ENCODE data around the gene VKORC1.
"Not testable (repeated sequence)": the region's sequence is repeated elsewhere in the genome, so short reads cannot be mapped to it uniquely, and the experiment has no call there.

Gene VKORC1
- 6.3 to 8.9 reads per million in 2 experiments for total RNA-seq

DNA sequence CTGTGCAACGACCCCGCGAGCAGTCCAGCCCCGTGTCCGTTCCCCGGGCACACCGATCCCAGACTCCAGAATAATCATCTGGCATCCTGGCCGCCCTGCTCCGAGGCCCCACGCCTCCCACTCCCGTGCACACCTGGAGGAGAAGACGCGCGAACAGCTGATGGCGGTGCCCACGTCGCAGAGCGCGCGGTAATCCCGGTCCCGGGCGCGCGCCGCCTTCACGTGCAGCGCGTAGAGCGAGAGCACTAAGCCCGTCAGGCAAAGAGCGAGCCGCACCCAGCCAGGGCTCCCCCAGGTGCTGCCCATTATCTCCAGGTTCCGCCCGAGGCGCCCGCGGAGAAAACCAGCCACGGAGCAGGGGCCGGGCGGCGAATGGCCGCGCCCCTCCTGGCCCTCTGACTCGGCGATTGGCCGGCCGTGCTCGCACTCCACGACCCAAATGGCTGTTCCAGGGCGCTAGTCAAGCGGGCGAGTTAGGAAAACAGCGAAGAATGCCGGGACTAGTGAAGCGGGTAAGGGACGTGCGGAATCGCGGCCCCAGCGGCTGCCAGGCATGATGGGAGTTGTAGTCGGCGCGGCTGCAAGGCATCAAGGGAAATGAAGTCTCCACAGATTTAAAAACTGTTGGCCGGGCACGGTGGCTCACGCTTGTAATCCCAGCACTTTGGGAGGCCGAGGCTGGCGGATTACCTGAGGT, at the start of gene VKORC1:
Gene VKORC1 (minus strand): TSS at position 374 of the 697 bp plus-strand sequence. CDS start 68 bp downstream, at position 306.
- peak; percentile 77 for DNase-seq (ENCODE audit: low read depth)

DNA sequence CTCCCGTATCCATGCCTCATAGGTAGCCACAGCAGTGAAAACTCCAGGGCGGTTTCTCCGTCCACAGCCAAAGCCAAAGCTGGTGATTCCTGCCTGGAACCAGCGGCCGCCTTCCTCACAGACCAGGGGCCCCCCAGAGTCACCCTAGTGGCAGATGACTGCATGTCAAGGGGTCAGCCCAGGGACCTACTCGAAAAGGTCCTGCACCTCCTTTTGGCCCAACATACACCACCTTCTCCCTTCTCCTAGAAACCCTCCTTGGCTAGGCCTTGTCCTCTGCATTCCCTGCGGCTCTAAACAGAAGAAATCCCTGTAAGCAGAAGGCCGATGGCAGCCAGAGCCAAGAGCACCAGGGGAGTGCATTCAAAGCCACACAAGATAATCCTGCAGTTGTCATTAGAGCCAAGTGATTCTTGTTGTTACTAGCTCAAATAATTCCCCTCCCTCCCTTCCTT, 49.1 kb upstream of the VKORC1 start:
- DNase-seq (ENCODE audit: low read depth) = no peak

DNA sequence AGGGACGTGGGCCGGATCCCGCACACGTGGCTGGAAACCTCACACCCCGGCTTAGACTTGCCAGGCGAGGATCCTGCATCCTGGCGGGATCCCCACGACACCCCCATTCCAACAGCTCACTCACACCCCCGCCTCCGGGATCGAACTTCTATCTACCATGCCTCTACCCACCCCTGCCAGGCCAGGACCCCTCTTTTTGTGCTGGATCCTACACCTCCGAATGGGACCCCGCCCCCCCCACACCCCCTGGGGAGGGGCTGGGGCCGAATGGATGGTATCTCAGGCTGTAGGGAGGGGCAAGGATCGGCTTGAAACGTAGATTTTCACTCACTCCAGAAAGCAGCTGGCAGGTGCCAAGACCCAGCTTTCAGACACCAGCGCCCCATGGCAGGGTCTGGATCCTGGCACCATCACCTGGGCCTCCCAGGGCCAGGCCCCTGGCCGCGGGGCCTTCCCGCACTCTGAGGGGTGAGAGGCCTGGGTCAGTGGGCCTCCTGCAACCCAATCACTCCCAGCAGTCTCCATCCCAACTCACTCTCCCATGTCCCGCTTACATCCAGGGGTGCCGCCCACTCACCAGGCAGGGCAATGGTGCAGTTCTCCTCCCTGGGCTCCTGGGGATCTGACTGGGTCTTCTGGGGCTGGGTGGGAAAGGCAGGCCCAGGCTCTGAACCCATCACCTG, 48.6 kb upstream of the VKORC1 start:
- no peak for DNase-seq (ENCODE audit: low read depth)

DNA sequence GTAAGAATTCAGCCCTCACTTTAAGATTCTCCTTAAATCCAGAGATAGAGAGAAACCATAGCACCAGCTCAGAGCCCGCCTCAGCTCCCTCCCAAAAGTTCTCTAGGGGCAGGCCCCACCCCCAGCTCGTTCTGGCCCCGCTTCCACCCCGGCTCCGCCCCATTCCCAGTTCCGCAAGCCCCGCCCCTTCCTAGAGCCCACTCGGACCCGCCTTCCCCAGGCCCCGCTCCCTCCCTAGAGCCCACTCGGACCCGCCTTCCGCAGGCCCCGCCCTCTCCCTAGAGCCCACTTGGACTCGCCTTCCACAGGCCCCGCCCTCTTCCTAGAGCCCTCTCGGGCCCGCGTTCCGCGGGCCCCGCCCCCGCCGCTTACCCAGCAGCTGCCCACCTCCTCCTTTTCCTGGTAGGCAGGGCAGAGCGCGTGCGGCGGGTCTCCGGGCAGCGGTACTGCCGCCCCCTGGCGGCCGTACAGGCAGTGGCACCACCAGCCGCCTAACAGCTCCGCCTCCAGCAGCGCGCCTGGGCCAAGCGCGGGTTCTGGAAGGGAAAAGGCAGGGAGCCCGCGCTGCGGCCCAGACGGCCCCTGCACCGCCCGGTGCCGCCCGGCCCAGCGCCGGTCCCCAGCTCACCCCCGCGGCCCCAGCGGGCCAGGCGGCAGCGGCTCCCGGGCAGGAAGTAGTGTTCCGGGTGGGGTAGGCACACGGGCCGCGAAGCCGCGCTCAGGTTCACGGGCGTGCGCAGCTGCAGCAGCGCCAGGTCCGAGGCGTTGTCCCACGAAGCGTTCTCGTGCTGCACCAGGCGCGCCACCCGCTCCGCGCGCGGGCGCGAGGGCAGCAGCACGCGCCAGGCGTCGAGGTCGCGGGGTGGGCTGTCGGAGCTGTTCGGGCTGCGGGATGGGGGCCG, 47.8 kb upstream of the VKORC1 start:
- peak; percentile 90 for DNase-seq (ENCODE audit: low read depth)

DNA sequence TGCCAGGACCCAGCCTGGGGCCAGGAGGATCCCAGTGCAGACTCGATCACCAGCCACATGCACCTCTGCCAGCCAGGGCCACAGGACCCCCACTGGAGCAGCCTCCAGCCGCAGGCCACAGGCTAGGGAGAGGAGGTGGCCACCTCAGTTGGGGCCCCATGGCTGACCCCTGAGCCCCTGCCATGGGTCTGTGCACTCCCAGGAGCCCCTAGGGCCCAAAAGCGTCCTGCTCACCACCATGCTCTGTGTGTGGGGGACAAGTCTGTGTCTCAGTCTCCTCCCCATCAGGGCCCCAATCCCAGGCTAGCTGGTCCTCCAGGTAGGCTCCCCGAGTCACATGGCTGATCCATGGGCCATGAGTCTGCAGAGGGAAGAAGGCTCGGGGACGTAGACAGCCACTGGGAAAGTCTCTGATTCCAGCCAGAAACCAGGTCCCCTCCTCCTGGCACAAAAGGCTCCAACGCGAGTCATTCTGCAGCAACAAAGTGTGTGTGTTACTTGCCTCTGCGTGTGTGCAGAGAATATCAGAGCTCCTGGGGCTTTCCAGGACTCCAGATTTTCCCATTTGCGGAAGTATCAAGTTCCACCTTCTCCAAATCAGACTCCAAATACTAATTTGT, 47.0 kb upstream of the VKORC1 start:
- no peak for DNase-seq (ENCODE audit: low read depth)

DNA sequence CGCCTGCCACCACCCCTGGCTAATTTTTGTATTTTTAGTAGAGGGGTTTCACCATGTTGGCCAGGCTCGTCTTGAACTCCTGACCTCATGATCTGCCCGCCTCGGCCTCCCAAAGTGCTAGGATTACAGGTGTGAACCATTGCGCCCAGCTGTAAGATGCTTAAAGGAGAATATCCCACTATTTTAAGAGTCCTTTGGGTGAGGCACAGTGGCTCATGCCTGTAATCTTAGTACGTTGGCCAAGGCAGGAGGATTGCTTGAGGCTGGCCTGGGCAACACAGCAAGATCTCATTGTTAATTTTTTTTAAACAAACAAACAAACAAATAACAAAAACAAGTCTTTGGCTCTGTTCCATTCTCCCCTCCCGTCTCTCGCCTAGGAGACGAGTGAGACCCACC, 46.5 kb upstream of the VKORC1 start:
- not testable (repeated sequence) for DNase-seq (ENCODE audit: low read depth)

DNA sequence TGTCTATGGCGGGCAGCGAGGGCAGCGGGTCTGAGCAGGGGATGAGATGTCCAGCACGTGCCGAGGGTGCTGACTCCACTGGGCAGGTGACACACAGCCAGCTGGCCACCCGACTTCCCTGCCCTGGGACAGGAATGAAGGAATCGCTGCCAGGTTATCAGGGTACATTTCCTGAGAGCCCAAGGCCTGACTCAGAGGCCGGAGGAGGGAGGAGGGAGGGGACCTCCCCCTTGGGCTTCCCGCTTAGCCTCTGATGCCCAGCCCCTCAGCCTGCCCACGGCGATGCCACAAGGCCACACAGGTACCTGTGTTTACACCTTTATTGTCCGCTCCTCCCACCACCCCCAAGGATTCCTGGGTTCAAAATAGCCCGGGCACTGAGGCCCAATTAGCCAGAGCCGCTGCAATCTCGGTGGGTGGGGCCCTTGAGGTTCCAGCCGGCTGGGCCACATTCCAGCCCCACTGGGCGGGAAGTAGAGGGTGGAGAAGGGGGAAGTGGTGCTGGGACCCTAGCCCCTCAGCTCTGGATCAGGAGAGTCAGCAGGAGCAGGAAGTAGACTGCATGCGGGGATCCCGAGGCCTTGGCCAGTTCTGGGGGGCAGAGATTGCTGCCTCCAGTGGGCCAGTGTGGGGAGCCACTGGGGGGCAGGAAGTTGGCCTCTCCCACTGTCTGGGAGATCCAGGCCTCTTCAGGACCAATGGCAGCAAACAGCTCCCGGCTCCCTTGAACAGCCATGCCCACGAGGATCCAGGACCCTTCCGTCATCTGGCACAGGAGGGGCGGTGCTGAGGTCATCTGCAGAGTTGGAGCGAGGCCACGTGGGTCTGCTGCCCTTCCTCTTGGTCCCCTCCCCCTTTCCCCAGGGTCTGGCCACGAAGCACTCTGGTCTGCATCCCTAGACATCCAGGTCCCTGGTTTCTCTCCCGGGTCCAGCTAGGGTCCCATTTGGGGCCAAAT, 44.3 kb upstream of the VKORC1 start:
- no peak for DNase-seq (ENCODE audit: low read depth)

DNA sequence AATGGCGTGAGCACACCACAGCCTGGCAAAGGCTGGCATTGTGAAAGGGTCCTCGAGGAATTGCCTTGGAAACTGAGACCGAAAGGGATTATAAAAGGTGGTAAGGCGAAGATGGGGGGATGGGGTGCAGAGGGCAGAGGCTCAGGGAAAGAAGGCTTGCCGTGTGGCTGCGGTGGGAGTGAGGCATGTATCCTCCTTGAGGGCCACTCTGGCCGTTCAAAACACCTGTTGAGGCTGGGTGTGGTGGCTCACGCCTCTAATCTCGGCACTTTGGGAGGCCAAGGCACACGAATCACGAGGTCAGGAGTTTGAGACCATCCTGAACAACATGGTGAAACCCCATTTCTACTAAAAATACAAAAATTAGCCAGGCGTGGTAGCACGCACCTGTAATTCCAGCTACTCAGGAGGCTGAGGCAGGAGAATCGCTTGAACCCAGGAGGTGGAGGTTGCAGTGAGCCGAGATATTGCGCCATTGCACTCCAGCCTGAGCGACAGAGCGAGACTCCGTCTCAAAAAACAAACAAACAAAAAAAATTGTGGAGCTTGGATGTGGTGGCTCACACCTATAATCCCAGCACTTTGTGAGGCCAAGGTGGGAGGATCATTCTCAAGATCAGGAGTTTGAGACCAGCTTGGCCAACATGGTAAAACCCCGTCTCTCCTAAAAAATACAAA, 42.4 kb upstream of the VKORC1 start:
- not testable (repeated sequence) for DNase-seq (ENCODE audit: low read depth)

DNA sequence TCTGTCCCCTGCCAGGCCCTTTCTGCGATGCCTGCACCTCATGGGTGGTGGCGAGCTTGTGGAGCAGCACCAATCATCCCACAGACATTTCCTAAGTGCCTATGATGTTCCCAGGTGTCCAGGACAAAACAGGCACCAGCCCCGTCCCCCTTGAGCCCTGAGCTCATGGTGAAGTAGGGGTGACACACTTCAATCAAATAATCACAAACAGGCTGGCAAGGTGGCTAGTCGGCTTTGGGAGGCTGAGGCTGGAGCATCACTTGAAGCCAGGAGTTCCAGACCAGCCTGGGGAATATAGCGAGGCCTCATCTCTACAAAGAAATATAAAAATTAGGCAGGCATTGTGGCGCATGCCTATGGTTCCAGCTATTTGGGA, 41.7 kb upstream of the VKORC1 start:
- DNase-seq (ENCODE audit: low read depth) = no peak

DNA sequence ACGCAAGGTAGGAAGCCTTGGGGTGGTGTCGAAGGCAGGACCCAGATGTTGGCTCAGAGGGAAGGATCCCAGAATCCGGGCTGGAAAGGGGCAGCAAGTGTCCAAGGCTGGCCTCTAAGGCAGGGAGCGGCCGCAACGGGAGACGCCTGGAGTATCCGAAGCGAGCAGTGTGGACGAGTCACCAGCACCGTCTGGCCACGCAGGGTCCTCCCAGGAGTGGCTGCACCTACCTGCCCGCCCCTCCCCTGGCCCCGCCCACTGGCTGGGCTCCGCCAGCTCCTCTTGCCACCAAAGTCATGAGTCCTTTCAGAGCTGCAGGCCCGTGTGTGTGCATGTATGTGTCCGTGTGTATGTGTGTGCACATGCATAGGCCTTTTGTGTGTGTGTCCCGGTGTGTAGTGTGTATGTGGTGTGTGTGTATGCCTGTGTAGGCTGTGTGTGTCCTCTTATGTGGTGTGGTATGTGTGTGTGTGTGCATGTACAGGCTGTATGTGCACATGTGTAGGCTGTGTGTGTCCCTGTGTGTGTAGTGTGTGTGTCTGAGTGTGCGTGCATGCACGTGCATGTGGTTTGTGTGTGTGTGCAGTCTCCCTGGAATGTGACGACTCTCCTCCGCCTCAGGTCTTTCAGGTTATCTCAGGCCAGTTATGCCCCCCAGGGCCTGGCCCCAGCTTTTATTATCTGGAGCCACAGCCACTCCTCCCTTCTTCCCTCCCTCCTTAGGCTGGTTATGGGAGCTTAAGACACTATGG, 41.1 kb upstream of the VKORC1 start, which contains the start of gene PRSS8:
Gene PRSS8 (minus strand): TSS at position 193 of the 752 bp plus-strand sequence. CDS start 229 bp downstream, outside the sequence.
- no peak for DNase-seq (ENCODE audit: low read depth)

DNA sequence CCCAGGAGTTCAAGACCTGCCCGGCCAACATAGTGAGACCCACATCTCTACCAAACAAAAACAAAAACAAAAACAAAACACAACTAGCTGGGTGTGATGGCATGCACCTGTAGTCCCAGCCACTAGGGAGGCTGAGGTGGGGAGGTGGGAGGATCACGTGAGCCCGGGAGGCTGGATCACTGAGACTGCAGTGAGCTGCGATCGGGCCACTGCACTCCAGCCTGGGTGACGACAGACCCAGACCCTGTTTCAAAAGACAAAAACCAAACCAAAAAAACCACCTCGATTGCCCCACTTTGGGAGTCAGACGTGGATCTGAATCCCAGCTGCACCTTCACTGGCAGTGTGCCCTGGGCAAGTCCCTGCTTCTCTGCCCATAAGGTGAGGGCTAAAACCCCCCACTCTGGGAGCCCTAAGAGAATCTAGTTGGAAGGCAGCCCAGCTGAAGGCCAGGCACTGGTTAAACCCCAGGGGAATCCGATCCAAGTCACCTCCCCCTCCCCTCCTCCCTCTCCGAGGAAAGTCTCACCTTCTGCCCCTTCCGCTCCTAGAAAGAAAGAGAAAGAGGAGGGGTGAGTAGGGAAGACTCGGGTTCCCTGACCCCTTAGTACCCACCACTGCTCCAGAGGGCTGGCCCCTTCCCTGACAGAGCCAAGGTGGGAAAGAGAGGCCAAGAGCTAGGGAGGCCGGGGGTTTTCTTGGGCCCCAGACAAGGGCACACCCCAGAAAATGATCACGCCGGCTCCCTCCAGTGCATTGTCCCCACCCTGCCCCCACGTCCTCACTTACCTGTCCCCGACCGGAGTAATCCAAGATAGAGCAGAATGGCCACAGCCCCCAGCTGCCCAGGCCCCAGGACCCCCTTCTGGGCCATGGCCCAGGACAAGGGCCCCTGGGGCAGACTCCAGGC, 40.3 kb upstream of the VKORC1 start:
- no peak for DNase-seq (ENCODE audit: low read depth)

DNA sequence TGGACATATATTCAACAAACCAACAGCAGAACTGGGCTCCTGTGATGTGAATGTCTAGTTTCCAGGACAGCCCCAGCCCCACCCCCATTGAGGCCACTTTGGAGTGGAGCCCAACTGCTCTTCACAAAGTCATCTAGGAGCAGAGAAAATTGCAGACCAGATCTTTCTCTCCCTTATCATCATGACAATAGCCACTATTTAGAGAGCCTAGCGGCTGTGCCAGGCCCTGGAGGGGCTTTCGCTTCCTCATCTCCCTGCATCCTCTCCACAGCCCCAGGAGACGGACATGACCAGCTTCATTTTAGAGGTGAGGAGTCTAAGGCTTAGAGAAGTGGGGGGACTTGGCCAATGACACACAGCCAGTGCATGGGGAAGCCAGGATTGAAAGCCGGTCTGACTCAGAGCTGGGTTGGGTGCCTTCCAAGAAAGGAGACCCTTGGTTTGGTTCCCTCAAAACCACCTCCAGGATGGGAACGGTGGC, 39.5 kb upstream of the VKORC1 start:
- DNase-seq (ENCODE audit: low read depth) = no peak

DNA sequence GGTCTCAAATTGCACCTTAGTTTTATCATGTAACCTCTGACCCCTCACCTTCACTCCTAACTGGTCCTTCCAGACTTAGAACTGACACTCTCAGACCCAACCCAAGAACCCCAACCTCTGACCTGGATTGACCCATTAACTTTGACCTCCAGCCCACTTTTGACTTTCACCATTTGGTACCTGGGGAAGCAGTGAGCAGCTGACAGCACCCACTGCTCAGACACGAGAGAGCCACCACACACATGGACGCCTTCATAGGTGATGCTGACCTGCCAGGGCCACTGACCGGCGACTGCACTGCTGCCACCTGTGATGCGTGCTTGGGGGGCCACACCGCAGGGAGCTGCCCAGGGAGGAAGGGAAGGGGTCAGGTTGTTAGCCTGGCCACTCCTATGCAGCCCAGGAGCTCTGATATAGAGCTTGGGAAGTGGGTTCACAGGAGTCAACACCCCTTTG, 38.5 kb upstream of the VKORC1 start:
- DNase-seq (ENCODE audit: low read depth) = no peak

DNA sequence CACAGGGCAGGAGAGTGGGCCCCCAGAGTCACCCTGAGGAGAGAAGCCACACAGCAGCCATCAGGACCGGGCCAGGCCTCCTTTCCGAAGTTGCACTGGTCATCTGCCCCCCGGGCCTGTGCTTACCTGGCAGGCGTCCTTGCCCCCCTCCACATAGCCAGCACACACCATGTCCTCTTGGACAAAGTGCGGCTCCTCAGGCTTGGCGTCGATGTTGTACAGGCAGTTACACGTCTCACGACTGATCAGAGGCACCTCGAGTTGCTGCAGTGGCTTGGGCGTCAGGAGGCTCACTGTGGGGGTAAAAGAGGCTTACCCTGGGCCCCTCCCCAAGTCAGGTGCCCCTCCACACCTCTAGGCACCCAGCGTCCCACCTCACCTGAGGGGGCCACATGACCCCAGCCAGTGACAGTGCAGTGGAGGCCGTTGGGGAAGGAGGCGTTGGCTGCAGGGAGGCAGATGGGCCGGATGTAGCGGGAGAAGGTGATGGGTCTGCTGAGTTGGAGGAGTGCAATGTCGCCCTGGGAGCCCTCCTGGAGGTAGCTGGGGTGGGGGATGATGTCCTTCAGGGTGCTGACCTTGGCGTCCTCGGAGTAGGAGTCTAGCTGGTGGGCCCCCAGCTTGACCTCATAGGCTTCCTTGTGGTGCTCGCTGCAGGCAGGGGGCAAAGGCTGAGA, 37.8 kb upstream of the VKORC1 start:
- no peak for DNase-seq (ENCODE audit: low read depth)

DNA sequence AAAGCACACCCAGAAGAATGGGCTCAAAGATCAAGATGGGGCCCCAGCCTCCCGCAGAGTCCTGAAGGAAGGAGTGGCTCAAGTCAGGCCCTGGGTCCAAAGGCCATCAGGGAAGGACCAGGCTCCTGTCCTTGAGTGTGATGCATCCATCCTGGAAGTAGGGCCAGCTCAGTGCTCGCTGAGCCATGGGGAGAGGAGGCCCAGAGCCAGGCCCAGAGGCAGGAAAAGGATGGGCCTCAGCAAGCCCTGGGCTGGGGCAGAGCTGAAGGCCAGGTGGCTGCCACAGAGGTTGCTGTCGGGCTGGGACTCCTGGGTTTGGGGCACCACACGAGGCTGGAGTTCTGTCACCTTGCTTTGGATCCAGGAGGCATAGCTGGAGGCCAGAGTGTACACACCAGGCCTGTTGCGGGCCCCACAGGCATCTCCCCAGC, 37.3 kb upstream of the VKORC1 start:
- no peak for DNase-seq (ENCODE audit: low read depth)

DNA sequence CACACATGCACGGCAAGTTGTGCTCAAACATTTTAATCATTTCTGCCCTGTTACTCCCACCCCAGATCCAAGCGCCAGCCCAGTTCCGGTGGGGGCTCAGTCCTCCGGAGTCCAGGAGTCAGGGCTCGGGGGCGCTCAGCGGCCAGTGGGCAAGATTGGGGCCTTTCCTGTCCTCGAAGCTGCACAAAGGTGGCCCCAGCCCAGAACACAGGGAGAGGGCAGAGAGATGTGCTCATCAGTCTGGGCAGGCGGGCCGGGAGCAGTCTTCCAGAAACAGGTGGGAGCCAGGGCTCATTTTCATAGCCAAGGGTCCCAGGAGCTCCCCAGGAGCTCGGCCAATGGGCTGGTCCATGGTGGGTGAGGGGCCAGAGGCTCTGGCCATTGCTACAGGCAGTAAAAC, 36.8 kb upstream of the VKORC1 start:
- DNase-seq (ENCODE audit: low read depth) = no peak

DNA sequence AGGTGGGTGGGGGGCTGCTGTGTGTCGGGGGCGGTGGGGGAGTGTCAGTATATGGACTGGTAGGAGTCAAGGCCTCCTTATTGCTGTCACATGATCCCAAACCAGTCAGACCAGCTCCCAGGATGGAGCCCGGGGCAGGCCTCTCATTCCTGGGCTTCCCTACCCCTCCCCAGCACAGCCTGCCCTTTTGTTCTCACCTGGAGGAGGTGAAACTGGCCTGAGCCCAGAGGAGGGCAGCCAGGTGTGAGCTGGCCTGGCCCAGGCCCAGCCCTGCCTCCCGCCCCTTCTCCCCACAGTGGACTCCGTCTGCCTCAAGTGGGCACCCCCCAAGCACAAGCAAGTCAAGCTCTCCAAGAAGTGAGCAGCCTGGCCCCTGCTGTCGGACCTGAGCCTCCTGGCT, 36.3 kb upstream of the VKORC1 start:
- DNase-seq (ENCODE audit: low read depth) = no peak
